ENCODE results near the gene OBP2B. TPM values are rescaled to one million over a fixed set of nuclear protein-coding genes. Genes with fewer than 3 reads are reported as not detected.

The OBP2B gene
- total RNA-seq, 1 experiment from 2014 or later = not detected

DNA sequence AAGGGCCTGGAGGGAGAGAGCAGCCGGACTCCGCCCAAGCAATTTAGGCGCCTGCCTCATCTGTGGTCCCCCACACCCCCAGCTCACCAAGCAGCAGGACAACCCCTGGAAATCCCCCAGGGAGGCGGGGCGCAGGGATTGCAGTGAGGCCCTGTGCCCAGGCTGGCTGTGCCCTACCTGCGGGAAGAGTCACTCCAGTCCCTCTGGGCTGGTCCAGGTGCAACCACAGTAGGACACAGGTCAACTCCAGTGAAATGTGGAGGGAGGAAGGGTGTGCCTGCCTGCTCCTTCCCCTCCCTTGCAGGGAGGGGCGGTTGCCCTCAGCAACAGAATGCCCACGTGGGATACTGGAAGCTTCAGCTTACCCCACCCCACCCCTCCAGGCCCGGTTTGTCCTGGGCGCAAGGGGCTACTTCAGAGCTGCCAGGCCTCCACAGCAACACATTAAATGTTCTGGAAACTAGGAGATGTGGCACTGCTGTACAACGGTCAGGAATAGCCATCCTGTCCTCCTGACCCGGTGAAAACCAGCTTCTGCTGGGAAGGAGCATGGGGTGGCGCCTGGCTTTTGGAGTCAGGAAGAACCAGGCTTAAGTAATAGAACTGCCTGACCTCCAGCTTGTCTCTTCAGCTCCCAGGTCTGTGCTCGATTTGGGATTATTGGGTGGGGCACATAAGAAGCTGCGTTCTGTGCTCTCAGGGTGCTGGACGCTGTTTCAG lies 43.4 kb upstream of the OBP2B start:
- ChIA-PET CTCF (no interaction called here), POLR2A (no interaction called here)
- ATAC-seq = no peak
- DNase-seq (ENCODE audit: low read depth, low spot score) = no peak
- Histone ChIP-seq H3K4me3 (ENCODE audit: low read depth in 2 of 2, low read length in 2 of 2) (no peak overlapping the region), H3K27ac (ENCODE audit: low read length) (no peak overlapping the region), H3K9me3 (ENCODE audit: control insufficient read depth, insufficient read depth, low read depth, low read length) (no peaks in the 10 kb centered on the region), H3K4me1 (ENCODE audit: control insufficient read depth, insufficient read depth, low read length) (no peaks in the 10 kb centered on the region; the same call in 1 of the 2 replicates), H3K27me3 (ENCODE audit: control insufficient read depth, insufficient read depth, low read length) (no peaks in the 10 kb centered on the region), H3K36me3 (ENCODE audit: control insufficient read depth, insufficient read depth, low read length) (no peaks in the 10 kb centered on the region)
- in situ Hi-C loops (cut with HindIII; ENCODE audit: low pct_unique_long_range_greater_than_20kb, low sequenced_read_pairs) (no loop called here), intact Hi-C loops (cut with micrococcal nuclease; ENCODE audit: unreplicated experiment) (no loop called here)
- no TSS peak for BruUV-seq (replicated peaks)
- TF ChIP-seq, protein P1, sequence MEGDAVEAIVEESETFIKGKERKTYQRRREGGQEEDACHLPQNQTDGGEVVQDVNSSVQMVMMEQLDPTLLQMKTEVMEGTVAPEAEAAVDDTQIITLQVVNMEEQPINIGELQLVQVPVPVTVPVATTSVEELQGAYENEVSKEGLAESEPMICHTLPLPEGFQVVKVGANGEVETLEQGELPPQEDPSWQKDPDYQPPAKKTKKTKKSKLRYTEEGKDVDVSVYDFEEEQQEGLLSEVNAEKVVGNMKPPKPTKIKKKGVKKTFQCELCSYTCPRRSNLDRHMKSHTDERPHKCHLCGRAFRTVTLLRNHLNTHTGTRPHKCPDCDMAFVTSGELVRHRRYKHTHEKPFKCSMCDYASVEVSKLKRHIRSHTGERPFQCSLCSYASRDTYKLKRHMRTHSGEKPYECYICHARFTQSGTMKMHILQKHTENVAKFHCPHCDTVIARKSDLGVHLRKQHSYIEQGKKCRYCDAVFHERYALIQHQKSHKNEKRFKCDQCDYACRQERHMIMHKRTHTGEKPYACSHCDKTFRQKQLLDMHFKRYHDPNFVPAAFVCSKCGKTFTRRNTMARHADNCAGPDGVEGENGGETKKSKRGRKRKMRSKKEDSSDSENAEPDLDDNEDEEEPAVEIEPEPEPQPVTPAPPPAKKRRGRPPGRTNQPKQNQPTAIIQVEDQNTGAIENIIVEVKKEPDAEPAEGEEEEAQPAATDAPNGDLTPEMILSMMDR (IDR thresholded peaks at IDR 0.05) = no peak
- TF ChIP-seq REST (IDR thresholded peaks at IDR 0.05; ENCODE audit: insufficient read depth in 1 of 2, low read depth in 2 of 2, low read length in 1 of 2) (no peak), SIN3A (IDR thresholded peaks at IDR 0.05; ENCODE audit: borderline replicate concordance, insufficient read depth, low read depth, low read length) (no peak), POLR2AphosphoS5 (IDR thresholded peaks at IDR 0.05; ENCODE audit: low read depth, low read length) (no peak), TCF7L2 (IDR thresholded peaks at IDR 0.05; ENCODE audit: low read depth, low read length) (no peak)

GRCh38 chr9:133251773-133252172 lies 42.7 kb upstream of the OBP2B start:
- ATAC-seq = no peak; the same call in 1 of the 2 replicates

More at GRCh38 chr9:133251773-133252172, 42.7 kb upstream of the OBP2B start:
- Histone ChIP-seq H3K4me3 (ENCODE audit: low read depth in 2 of 2, low read length in 2 of 2) (no peak overlapping the region), H3K27me3 (ENCODE audit: control insufficient read depth, insufficient read depth, low read length) (no peaks in the 10 kb centered on the region), H3K36me3 (ENCODE audit: control insufficient read depth, insufficient read depth, low read length) (no peaks in the 10 kb centered on the region), H3K27ac (ENCODE audit: low read length) (no peak overlapping the region), H3K9me3 (ENCODE audit: control insufficient read depth, insufficient read depth, low read depth, low read length) (no peaks in the 10 kb centered on the region), H3K4me1 (ENCODE audit: control insufficient read depth, insufficient read depth, low read length) (no peaks in the 10 kb centered on the region; the same call in 1 of the 2 replicates)
- DNase-seq (ENCODE audit: low read depth, low spot score) = no peak
- CTCF ChIA-PET = no interaction called here
- intact Hi-C loops (cut with micrococcal nuclease; ENCODE audit: unreplicated experiment) = no loop called here
- POLR2A ChIA-PET = no interaction called here
- in situ Hi-C loops (cut with HindIII; ENCODE audit: low pct_unique_long_range_greater_than_20kb, low sequenced_read_pairs) = no loop called here
- no TSS peak for BruUV-seq (replicated peaks)
- TF ChIP-seq REST (IDR thresholded peaks at IDR 0.05; ENCODE audit: insufficient read depth in 1 of 2, low read depth in 2 of 2, low read length in 1 of 2) (no peak), SIN3A (IDR thresholded peaks at IDR 0.05; ENCODE audit: borderline replicate concordance, insufficient read depth, low read depth, low read length) (no peak), TCF7L2 (IDR thresholded peaks at IDR 0.05; ENCODE audit: low read depth, low read length) (no peak), POLR2AphosphoS5 (IDR thresholded peaks at IDR 0.05; ENCODE audit: low read depth, low read length) (no peak)
- TF ChIP-seq, protein P1 (IDR thresholded peaks at IDR 0.05) = no peak

Measured in Panc1 (cell line).